H1 (cell line): ENCODE measurements around the gene SLCO4A1. TPM values are rescaled to one million over a fixed set of nuclear protein-coding genes. Genes with fewer than 3 reads are reported as not detected.
A peak's percentile ranks its signal among the peaks of the same experiment; 100 is the strongest.

Source experiments
- CTCF ChIA-PET: fragments of 300-600 bp; sonication (Branson Sonifier 250); formaldehyde crosslinking; loops from one replicate; lab custom pipeline; 2021; ENCODE audit not compliant: partially characterized antibody; lab: Charles Lee
- POLR2A ChIA-PET: fragments of 300-600 bp; sonication (Branson Sonifier 250); formaldehyde crosslinking; loops from one replicate; lab custom pipeline; 2021; ENCODE audit warnings: inconsistent platforms; ENCODE audit not compliant: partially characterized antibody; lab: Charles Lee
- DNase-seq, 2 experiments: peaks; one replicate each; pipeline versions ENCODE4 v3.0.0 to v3.0.0-alpha.2; 2010 to 2022; ENCODE audit warnings: low spot score in 2 of 2, low read depth in 1 of 2, mixed read lengths in 1 of 2
- FAIRE-seq: peaks from 2 replicates; lab custom pipeline; 2011; peaks lifted over from hg19 to GRCh38; lab: Jason Lieb, UNC
- H2AFZ ChIP-seq: 2 replicates; pipeline ENCODE4 v1.8.1; 2012; ENCODE audit warnings: low read length, inconsistent platforms
- H2AK5ac ChIP-seq: 2 replicates; pipeline ENCODE4 v1.6.1; 2013; ENCODE audit warnings: low read depth, low read length
- H2BK120ac ChIP-seq: replicated peaks from 2 replicates; pipeline ENCODE3; 2013; ENCODE audit warnings: low read depth, low read length, inconsistent platforms
- H2BK12ac ChIP-seq: 2 replicates; pipeline ENCODE4 v1.6.1; 2013; ENCODE audit warnings: low read depth, low read length
- H2BK15ac ChIP-seq: 2 replicates; pipeline ENCODE4 v1.6.1; 2013; ENCODE audit warnings: low read length
- H2BK20ac ChIP-seq: 2 replicates; pipeline ENCODE4 v1.6.1; 2013; ENCODE audit warnings: low read length
- H2BK5ac ChIP-seq: 2 replicates; pipeline ENCODE4 v1.6.1; 2013; ENCODE audit warnings: low read depth, low read length
- H3K14ac ChIP-seq: 2 replicates; pipeline ENCODE4 v1.6.1; 2013; ENCODE audit warnings: inconsistent platforms; ENCODE audit not compliant: insufficient read length
- H3K18ac ChIP-seq: 2 replicates; pipeline ENCODE4 v1.6.1; 2013; ENCODE audit warnings: low read length; ENCODE audit errors: extremely low read depth
- H3K23ac ChIP-seq: 2 replicates; pipeline ENCODE4 v1.6.1; 2013; ENCODE audit warnings: inconsistent platforms; ENCODE audit not compliant: insufficient read length
- H3K23me2 ChIP-seq: 2 replicates; pipeline ENCODE4 v1.6.1; 2013; ENCODE audit warnings: low read depth, low read length
- H3K27ac ChIP-seq: 2 replicates; pipeline ENCODE4 v1.6.1; 2011; ENCODE audit warnings: low read depth, low read length, inconsistent platforms
- H3K27me3 ChIP-seq, 4 experiments: replicated peaks in 1 of 4; 1 replicate in 1 of 4; 2 replicates in 3 of 4; pipeline versions ENCODE4 v1.6.1 to v1.8.1; 2011 to 2013; ENCODE audit warnings: low read length in 3 of 4, mild to moderate bottlenecking in 3 of 4, inconsistent platforms in 2 of 4, mixed read lengths in 2 of 4, moderate library complexity in 1 of 4; ENCODE audit not compliant: control insufficient read depth in 3 of 4, insufficient read depth in 3 of 4; ENCODE audit errors: extremely low read depth in 1 of 4
- H3K36me3 ChIP-seq, 4 experiments: 2 replicates each; pipeline versions ENCODE4 v1.6.1 to v1.8.1; 2011 to 2013; ENCODE audit warnings: mild to moderate bottlenecking in 4 of 4, low read length in 3 of 4, moderate library complexity in 2 of 4, control low read depth in 1 of 4, inconsistent platforms in 1 of 4; ENCODE audit not compliant: insufficient read depth in 4 of 4, control insufficient read depth in 2 of 4
- H3K4ac ChIP-seq: replicated peaks from 2 replicates; pipeline ENCODE3; 2013; ENCODE audit warnings: low read length, low read depth, mixed read lengths, inconsistent platforms; ENCODE audit not compliant: insufficient read length
- H3K4me1 ChIP-seq, 4 experiments: replicated peaks in 1 of 4; 1 replicate in 1 of 4; 2 replicates in 3 of 4; pipeline versions ENCODE4 v1.6.1 to v1.8.1; 2011 to 2013; ENCODE audit warnings: low read length in 3 of 4, inconsistent platforms in 2 of 4, mixed read lengths in 1 of 4; ENCODE audit not compliant: insufficient read depth in 4 of 4, control insufficient read depth in 3 of 4
- H3K4me2 ChIP-seq, 2 experiments: 2 replicates each; pipeline versions ENCODE4 v1.6.1 to v1.8.1; 2011 to 2013; ENCODE audit warnings: low read depth in 2 of 2, low read length in 2 of 2, control low read depth in 1 of 2, inconsistent platforms in 1 of 2, mild to moderate bottlenecking in 1 of 2; ENCODE audit not compliant: insufficient read depth in 1 of 2
- H3K4me3 ChIP-seq, 4 experiments: fragments of 200-600, 300-600 bp in 1 of 4; sonication (generic), shearing (Covaris generic), sonication (Bioruptor Twin) in 1 of 4; 2 replicates each; pipeline versions ENCODE4 v1.5.1 to v1.8.1; 2011 to 2016; ENCODE audit warnings: low read length in 4 of 4, low read depth in 3 of 4, control low read depth in 2 of 4, inconsistent platforms in 2 of 4, mild to moderate bottlenecking in 2 of 4, mixed read lengths in 1 of 4, moderate library complexity in 1 of 4; ENCODE audit not compliant: insufficient read depth in 2 of 4; ENCODE audit errors: extremely low read depth in 1 of 4
- H3K56ac ChIP-seq: replicated peaks from 2 replicates; pipeline ENCODE3; 2013; ENCODE audit warnings: low read depth, mild to moderate bottlenecking, mixed read lengths, low read length, inconsistent platforms; ENCODE audit not compliant: insufficient read length
- H3K79me1 ChIP-seq: 2 replicates; pipeline ENCODE4 v1.6.1; 2013; ENCODE audit warnings: low read depth, low read length, control low read depth
- H3K79me2 ChIP-seq, 2 experiments: 2 replicates each; pipeline versions ENCODE4 v1.6.1 to v1.8.1; 2012 to 2013; ENCODE audit warnings: low read length in 2 of 2, mild to moderate bottlenecking in 2 of 2, inconsistent platforms in 1 of 2; ENCODE audit not compliant: insufficient read depth in 2 of 2, control insufficient read depth in 1 of 2
- H3K9ac ChIP-seq, 4 experiments: replicated peaks in 1 of 4; 1 replicate in 1 of 4; 2 replicates in 3 of 4; pipeline versions ENCODE4 v1.6.1 to v1.8.1; 2011 to 2013; ENCODE audit warnings: low read depth in 3 of 4, low read length in 3 of 4, control low read depth in 2 of 4, mild to moderate bottlenecking in 2 of 4, moderate library complexity in 2 of 4, inconsistent platforms in 1 of 4; ENCODE audit errors: extremely low read depth in 1 of 4
- H3K9me3 ChIP-seq, 2 experiments: 2 replicates each; pipeline versions ENCODE4 v1.6.1 to v1.8.1; 2012 to 2013; ENCODE audit warnings: mild to moderate bottlenecking in 2 of 2, moderate library complexity in 2 of 2, control low read depth in 1 of 2, inconsistent platforms in 1 of 2, low read depth in 1 of 2, low read length in 1 of 2, mixed read lengths in 1 of 2; ENCODE audit not compliant: insufficient read depth in 2 of 2
- H4K20me1 ChIP-seq, 2 experiments: replicated peaks in 1 of 2; 2 replicates each; pipeline versions ENCODE3 to v1.8.1; 2011 to 2013; ENCODE audit warnings: inconsistent platforms in 2 of 2, low read length in 2 of 2, mild to moderate bottlenecking in 1 of 2; ENCODE audit not compliant: insufficient read depth in 2 of 2, control insufficient read depth in 1 of 2
- H4K5ac ChIP-seq: 2 replicates; pipeline ENCODE4 v1.6.1; 2013; ENCODE audit warnings: low read length, low read depth, mixed read lengths, inconsistent platforms; ENCODE audit not compliant: insufficient read length
- H4K8ac ChIP-seq: 2 replicates; pipeline ENCODE4 v1.8.0; 2013; ENCODE audit warnings: mild to moderate bottlenecking, moderate library complexity, low read length, inconsistent platforms; ENCODE audit not compliant: insufficient read depth; ENCODE audit errors: extremely low read depth
- H4K91ac ChIP-seq: replicated peaks from 2 replicates; pipeline ENCODE3; 2013; ENCODE audit warnings: low read length, mixed read lengths, inconsistent platforms; ENCODE audit not compliant: insufficient read length
- CTBP2 ChIP-seq: IDR thresholded peaks from 2 replicates; pipeline ENCODE4 v1.7.0; 2011; ENCODE audit warnings: borderline replicate concordance, mild to moderate bottlenecking, moderate library complexity, mixed read lengths, low read length; ENCODE audit not compliant: insufficient read depth, insufficient read length
- EGR1 ChIP-seq: IDR thresholded peaks from 2 replicates; pipeline ENCODE4 v1.6.1; 2011; ENCODE audit warnings: low read depth, low read length, borderline replicate concordance
- KDM4A ChIP-seq: IDR thresholded peaks from one replicate; pipeline ENCODE4 v1.7.1; 2012; ENCODE audit warnings: low read depth, mild to moderate bottlenecking, moderate library complexity, low read length, inconsistent platforms; ENCODE audit not compliant: severe bottlenecking
- POU5F1 ChIP-seq: IDR thresholded peaks from 2 replicates; pipeline ENCODE4 v1.6.1; 2011; ENCODE audit warnings: low read depth, mild to moderate bottlenecking, low read length, moderate library complexity
- SP2 ChIP-seq: IDR thresholded peaks from 2 replicates; pipeline ENCODE4 v1.6.1; 2012; ENCODE audit warnings: mild to moderate bottlenecking, low read length, inconsistent platforms
- SP4 ChIP-seq: IDR thresholded peaks from 2 replicates; pipeline ENCODE4 v1.6.1; 2012; ENCODE audit warnings: low read length, inconsistent platforms
- TCF12 ChIP-seq: IDR thresholded peaks from 2 replicates; pipeline ENCODE4 v1.6.1; 2011; ENCODE audit warnings: low read depth, mild to moderate bottlenecking, low read length
- TEAD4 ChIP-seq: IDR thresholded peaks from 2 replicates; pipeline ENCODE4 v1.6.1; 2012; ENCODE audit warnings: low read depth, low read length, inconsistent platforms, mixed read lengths
- YY1 ChIP-seq: IDR thresholded peaks from 2 replicates; pipeline ENCODE4 v1.6.1; 2011; ENCODE audit warnings: low read depth, mild to moderate bottlenecking, low read length
- WGBS, 2 experiments: shearing (Covaris generic) in 1 of 2; methylation state at CpG; one replicate each; pipeline versions ENCODE4 v1.1.6 to v1.1.7; 2013 to 2015; ENCODE audit warnings: low lambda C conversion rate in 2 of 2, mixed read lengths in 2 of 2, inconsistent platforms in 1 of 2, low coverage in 1 of 2, missing lambda C conversion rate in 1 of 2; ENCODE audit not compliant: insufficient replicate concordance in 2 of 2, insufficient coverage in 1 of 2, insufficient read length in 1 of 2; ENCODE audit errors: extremely low coverage in 1 of 2, missing lambda C conversion rate in 1 of 2; 5-methylcytosine and 5-hydroxymethylcytosine counted together
- polyA plus RNA-seq, 7 experiments: library from polyadenylated mRNA; depleted of rRNA in 3 of 7; stranded (reverse) in 5 of 7; unstranded in 2 of 7; fragments of >200 nt in 5 of 7; fragments of 200-250 nt in 2 of 7; gene quantifications; 1 replicate in 5 of 7; 2 replicates in 1 of 7; 4 replicates in 1 of 7; pipeline versions ENCODE4 v1.2.1 to v1.2.3, GENCODE V29; 2011 to 2013; ENCODE audit warnings: missing spikeins in 2 of 7, mixed read lengths in 2 of 7
- total RNA-seq: library from RNA; stranded (reverse); fragmentation: NEBNext Ultra II Directional; extraction: Animal tissue kit (Norgen Biotek cat#: 25700); gene quantifications from 2 replicates; pipeline ENCODE4 v1.2.1, GENCODE V29; 2021

Gene SLCO4A1
- total and polyA plus RNA-seq, 2 of the 8 experiments (the other 6 are each of a cell fraction or from before 2014, with no cell fraction given), result 10.5 to 18.5 TPM

GRCh38 chr20:62665153-62665754 is 23.0 kb downstream of the SLCO4A1 start:
- Histone ChIP-seq H3K4me2 (no peak overlapping the region), H3K9ac (no peak overlapping the region), H3K9me3 (no peaks in the 10 kb centered on the region), H3K27me3 (no peaks in the 10 kb centered on the region; a peak in 1 of 7 replicates), H2BK15ac (no peak overlapping the region), H4K20me1 (peaks cover 5 to 10% of the 10 kb centered on the region in 2 experiments), H3K79me2 (no peaks in the 10 kb centered on the region), H3K18ac (no peak overlapping the region), H3K14ac (no peak overlapping the region), H3K23me2 (no peaks in the 10 kb centered on the region), H2BK20ac (no peak overlapping the region), H2BK12ac (no peak overlapping the region), H3K4me3 (no peak overlapping the region), H3K36me3 (peaks cover 0 to 2% (median 0%) of the 10 kb centered on the region in 4 experiments; a peak in 1 of 8 replicates), H3K23ac (no peak overlapping the region), H4K8ac (peak overlapping the region; percentile 45; the same call in 1 of the 2 replicates), H4K5ac (no peak overlapping the region), H2BK120ac (no peak overlapping the region), H4K91ac (no peak overlapping the region), H3K4me1 (no peaks in the 10 kb centered on the region), H3K79me1 (no peaks in the 10 kb centered on the region), H3K56ac (no peak overlapping the region), H3K4ac (no peak overlapping the region), H2AK5ac (no peak overlapping the region), H2BK5ac (no peak overlapping the region), H2AFZ (no peak overlapping the region), H3K27ac (no peak overlapping the region)
- DNase-seq, result no peak
- WGBS, 2 experiments, result 87% methylated on average over 9 of the region's 12 CpGs; no CpG with 5 or more reads in 1 of the 2 experiments
- FAIRE-seq, result no peak
- ChIA-PET POLR2A (no interaction called here), CTCF (interaction anchor here (0.6 to 7.0 kb wide), 12 partner anchors 9 to 217 kb away, joined by 3 to 65 read pairs (median 4); partner anchors contain the start of gene NTSR1)
- TF ChIP-seq SP4, result no peak
- no peak for TF ChIP-seq TCF12
- TF ChIP-seq EGR1, result no peak
- no peak for TF ChIP-seq CTBP2
- no peak for TF ChIP-seq YY1
- TF ChIP-seq TEAD4, result no peak
- TF ChIP-seq KDM4A, result no peak
- TF ChIP-seq POU5F1, result no peak
- no peak for TF ChIP-seq SP2
